NCI-H1092 treated with DMSO at 0.1 percent for 48 hours (cell line): ENCODE results near the gene VNN1.
"Not testable (repeated sequence)": the region's sequence is repeated elsewhere in the genome, so short reads cannot be mapped to it uniquely, and the experiment has no call there.

Experiments used
- DNase-seq: peaks from one replicate; lab custom pipeline; 2025; lab: John Stamatoyannopoulos, UW

The VNN1 gene

DNA sequence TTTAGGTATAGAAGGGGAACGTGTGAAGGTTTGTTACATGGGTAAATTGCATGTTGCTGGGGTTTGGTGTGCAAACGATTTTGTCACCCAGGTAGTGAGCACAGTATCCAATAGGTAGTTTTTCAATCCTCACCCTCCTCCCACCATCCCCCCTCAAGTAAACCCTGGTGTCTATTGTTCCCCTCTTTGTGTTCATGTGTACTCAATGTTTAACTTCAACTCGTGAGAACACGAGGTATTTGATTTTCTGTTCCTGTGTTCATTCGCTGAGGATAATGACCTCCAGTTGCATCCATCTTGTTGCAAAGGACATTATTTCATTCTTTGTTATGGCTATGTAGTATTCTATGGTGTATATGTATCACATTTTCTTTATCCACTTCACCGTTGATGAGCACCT lies 11.6 kb upstream of the VNN1 start:
- no peak for DNase-seq

DNA sequence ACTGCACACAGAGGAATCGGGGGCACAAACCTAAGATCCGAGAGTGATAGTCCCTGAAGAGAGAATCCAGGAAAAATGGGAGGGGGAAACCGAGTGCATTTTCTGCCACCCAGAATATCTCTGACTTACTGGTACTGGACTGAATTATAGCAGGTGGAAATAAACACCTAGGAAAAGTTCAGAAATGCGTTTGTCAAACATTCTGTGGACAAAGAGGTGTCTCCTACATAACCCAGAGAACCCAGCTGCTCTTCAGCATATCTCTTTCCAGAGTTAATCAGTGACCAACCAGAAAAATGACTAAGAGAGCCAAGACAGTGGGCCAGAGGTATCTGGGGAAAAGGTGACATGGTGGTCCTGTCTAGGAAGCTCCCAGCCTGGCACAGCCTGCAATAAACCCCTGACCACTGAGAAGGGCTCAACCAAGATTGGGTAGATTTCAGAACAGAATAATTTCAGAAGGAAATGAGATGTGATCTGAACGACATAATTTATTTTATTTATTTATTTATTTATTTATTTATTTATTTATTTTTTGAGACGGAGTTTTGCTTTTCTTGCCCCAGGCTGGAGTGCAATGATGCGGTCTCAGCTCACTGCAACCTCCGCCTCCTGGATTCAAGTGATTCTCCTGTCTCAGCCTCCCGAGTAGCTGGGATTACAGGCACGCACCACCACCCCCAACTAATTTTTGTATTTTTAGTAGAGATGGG lies 6.0 kb upstream of the VNN1 start:
- no peak for DNase-seq

DNA sequence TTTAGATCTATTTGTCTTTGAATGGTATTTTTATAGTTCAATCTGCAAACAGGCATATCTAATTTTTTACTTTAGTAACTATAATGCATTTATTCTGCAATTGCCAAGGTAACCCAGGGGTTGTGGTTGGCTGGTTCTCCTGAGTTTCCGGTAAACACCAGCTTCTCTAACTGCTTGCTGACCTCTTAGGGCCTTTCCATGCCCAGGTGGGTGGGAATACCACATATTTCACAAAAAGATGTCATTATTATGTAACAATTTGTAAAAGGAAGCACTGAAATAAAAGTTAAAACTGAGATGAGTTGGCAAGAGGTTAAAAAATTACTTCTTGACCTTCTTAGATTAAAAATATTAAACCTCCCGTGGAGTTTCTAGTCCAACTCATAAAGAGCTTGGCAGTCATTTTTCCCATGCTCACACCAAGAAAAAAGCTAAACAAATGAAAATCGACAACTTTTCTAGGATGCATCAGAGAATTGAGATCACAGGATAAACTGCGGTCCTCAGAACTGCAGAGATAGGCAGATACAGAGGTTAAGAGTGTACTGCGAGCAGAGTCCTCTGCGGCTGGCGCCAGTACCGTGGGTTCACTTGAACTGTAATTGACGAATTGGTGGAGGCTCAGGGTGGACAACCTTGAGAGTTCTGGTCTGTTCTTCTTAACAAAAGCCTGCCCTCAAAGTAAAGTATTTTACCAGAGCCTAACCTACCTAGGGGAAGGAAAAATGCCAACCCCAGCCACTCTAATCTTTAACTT lies 2.2 kb upstream of the VNN1 start:
- no peak for DNase-seq

- no peak for DNase-seq
Measured at GRCh38 chr6:132715204-132715603, 1.3 kb upstream of the VNN1 start.

- DNase-seq, result no peak
Measured at GRCh38 chr6:132714160-132714559, 305 bp upstream of the VNN1 start.

GRCh38 chr6:132712366-132712765 lies 1.5 kb downstream of the VNN1 start:
- DNase-seq, result no peak

- DNase-seq, result no peak
Measured at GRCh38 chr6:132708771-132709170, 5.1 kb downstream of the VNN1 start.

GRCh38 chr6:132708002-132708401 lies 5.9 kb downstream of the VNN1 start:
- DNase-seq, result no peak

DNA sequence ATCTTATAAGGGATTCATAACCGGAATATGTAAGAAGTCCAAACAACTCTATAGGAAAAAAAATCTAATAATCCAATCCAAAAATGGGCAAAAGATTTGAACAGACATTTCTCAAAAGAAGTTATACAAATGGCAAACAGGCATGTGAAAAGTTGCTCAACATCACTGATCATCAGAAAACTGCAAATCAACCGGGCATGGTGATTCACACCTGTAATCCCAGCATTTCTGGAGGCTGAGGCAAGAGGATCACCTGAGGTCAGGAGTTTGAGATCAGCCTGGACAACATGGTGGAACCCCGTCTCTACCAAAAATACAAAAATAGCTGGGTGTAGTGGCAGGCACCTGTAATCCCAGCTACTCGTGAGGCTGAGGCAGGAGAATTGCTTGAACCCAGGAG lies 7.1 kb downstream of the VNN1 start:
- not testable (repeated sequence) for DNase-seq

- DNase-seq, result no peak
Measured at GRCh38 chr6:132703936-132704335, 9.9 kb downstream of the VNN1 start.

GRCh38 chr6:132698608-132699007 lies 15.2 kb downstream of the VNN1 start:
- DNase-seq, result no peak

GRCh38 chr6:132695773-132696172 lies 18.1 kb downstream of the VNN1 start:
- DNase-seq, result no peak

DNA sequence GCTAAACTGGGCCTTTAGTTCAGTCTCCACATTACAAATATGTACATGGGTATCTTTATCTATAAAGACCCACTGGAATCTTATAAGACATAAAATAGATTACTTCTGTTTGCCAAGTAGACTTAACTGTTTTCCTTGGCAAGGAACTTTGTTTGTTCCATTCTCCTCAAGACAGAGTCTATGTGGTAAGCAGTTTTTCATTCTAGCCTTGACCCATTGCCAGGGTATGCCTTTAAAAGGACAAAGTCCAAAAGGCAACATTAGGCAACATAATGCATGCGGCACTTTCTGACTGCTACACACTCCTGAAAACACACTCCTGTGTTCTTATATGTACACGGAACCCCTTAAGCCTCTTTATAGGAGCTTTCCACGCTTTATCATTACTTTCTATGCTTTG lies 20.4 kb downstream of the VNN1 start:
- DNase-seq, result no peak

GRCh38 chr6:132690678-132691077 lies 23.2 kb downstream of the VNN1 start:
- DNase-seq, result no peak

GRCh38 chr6:132687306-132687705 lies 26.5 kb downstream of the VNN1 start:
- DNase-seq, result no peak

GRCh38 chr6:132686531-132686930 lies 27.3 kb downstream of the VNN1 start:
- DNase-seq, result no peak

DNA sequence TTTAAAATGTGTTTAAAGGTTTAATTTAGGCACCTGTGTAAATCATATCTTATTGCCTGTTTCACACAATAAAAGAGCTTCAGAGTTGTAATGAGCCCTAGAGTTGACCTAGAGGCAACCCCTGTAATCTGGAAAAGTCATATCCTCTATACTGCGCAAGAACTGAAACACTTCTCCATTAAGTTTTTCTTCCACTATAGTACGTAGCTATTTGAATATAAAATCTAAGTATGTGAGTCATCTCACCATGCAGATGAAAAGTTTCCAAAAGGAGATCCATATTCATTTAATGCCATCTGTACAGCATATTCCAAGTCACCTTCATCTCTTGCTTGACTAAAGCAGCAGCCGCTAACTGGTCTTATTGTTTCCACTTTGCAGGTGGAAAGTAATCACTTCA lies 28.8 kb downstream of the VNN1 start:
- DNase-seq, result no peak

DNA sequence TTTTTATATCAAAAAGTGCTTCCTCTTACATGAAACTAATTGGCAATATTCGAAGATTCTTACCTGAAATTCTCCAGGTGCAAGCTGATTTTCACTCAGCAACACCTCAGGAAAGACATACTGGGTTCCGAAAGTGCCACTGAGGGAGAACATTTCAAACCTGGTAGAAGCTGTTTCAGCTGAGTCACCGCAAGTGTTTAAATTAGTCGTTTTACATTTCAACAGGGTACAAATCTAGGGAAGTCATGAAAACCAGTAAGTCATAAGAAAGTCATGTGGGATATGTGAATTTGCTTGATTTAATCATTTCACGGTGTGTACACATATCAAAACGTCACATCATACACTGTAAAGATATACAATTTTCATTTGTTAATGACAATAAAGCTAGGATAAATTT lies 29.6 kb downstream of the VNN1 start:
- no peak for DNase-seq

DNA sequence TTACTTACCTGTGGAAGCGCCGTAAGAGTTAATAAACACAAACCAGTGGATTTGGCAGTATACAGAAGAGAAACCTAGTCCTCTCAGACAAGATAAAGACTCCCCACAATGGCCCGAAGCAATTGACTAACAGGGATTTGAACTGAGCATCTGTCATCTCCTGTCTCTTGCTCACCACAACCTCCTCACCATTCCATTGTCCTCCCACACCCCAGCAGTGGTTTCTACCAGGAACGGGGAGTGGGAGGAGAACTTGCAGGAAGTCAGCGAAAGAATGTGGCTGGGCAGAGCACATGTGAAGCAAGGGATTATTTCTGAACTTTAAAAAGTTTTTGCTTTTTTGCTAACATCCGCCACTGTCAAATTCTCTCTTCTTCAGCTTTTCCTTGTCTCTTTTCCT lies 30.3 kb downstream of the VNN1 start:
- no peak for DNase-seq

GRCh38 chr6:132679094-132679493 lies 34.8 kb downstream of the VNN1 start:
- DNase-seq, result not testable (repeated sequence)

DNA sequence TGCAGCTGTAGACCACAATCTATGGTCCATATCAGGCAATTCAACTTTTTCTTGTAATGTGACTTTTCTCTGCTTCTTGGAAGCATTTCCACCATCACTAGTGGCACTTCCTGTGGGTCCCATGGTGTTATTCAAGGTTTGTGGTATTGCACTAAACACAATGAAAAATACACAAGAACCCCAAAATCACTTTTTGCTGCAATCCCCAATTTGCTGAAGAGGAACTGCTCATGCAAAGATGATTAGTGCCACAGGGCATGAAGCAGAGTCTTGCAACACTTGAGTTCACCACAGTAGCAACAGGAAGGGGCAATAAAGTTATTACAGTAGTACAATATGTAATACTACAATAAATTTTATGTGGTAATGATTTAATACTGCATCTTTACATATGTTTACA lies 38.1 kb downstream of the VNN1 start:
- no peak for DNase-seq

DNA sequence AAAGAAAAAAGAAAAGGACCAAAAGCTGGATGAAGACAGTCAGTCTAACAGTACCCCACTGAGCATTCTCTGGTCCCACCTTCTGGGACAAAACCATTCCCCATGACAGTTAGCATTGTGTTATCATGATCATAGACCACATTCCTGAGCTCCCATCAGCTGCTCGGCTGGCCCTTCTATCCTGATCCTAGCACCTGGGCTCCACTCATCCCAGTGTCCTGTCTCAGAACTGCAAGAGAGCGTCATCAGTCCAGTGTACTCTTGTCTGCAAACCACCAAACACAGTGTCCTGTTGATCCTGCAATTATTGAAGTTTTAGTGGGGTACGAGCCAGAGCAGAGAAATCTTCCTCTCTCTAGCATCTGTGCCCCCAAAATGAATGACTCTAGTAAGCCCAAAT lies 38.9 kb downstream of the VNN1 start:
- no peak for DNase-seq

GRCh38 chr6:132673376-132674094 lies 40.3 kb downstream of the VNN1 start:
- no peak for DNase-seq
